Measurements from ENCODE around the gene C1orf50. TPM values are rescaled to one million over a fixed set of nuclear protein-coding genes. Genes with fewer than 3 reads are reported as not detected.
"Not testable (repeated sequence)": the region's sequence is repeated elsewhere in the genome, so short reads cannot be mapped to it uniquely, and the experiment has no call there.

Gene C1orf50
- total RNA-seq, 1 experiment from 2014 or later: 5.1 TPM

DNA sequence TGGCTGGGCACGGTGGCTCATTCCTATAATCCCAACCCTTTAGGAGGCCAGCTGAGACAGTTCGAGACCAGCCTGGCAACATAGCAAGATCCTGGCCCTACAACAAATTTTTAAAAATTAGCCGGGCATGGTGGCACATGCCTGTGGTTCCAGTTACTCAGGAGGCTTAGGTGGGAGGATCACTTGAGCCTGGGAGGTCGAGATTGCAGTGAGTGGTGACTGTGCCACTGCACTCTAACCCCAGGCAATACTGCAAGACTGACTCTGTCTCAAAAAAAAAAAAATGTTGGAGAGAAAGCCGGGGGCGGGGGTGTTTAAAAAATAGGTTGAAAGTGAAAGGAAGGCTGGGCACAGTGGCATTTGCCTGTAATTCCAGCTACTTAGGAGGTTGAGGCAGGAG is 43.5 kb upstream of the C1orf50 start (continued):
- no peak for TF ChIP-seq FOXK1 (CRISPR knock-in tag; IDR thresholded peaks at IDR 0.05)
- no peak for TF ChIP-seq SP1 (CRISPR knock-in tag; conservative IDR thresholded peaks at IDR 0.05)

DNA sequence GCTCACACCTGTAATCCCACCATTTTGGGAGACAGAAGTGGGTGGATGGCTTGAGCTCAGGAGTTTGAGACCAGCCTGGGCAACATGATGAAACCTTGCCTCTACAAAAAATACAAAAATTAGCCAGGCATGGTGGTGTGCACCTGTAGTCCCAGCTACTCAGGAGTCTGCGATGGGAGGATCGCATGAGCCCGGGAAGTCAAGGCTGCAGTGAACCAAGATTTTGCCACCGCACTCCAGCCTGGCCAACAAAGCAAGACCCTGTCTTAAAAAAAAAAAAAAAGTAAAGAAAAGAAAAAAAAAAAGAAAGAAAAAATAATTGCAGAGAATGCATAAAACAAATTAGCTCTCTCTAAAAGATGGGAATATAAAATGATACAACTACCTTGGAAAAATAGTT is 41.2 kb upstream of the C1orf50 start:
- H3K4me3 Mint-ChIP-seq; H3K27me3 Mint-ChIP-seq (ENCODE audit: low read depth); ATAC-seq; H3K9me3 Mint-ChIP-seq; DNase-seq (ENCODE audit: low spot score); H3K4me1 Mint-ChIP-seq; H3K36me3 Mint-ChIP-seq; CTCF ChIA-PET; H3K27ac Mint-ChIP-seq: not testable (repeated sequence)
- POLR2A ChIA-PET: interaction anchor here (1.0 kb wide), 1 partner anchor 14 kb away, joined by 9 read pairs; the partner anchor contains the start of gene CLDN19

DNA sequence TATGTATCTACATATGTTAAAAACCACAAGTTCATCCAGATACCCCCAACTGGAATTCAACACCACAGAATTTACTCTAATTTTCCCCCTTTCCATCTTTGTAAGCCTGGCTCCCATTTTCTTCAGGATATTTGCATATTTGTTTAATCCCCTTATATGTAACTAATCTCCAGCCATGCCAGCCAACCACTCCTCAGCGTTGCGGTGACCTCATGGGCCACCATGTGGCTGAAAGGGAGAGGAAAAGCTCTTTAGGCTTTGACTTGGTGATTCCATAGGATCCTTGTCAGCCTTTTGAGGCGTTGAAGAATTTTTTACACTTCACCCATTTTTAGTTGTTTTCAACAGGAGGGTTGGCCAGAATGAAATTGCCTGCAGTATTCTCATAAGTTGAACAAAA is 37.0 kb upstream of the C1orf50 start:
- H3K4me3 Mint-ChIP-seq: no peak overlapping the region
- no peaks in the 10 kb centered on the region for H3K9me3 Mint-ChIP-seq
- ChIA-PET POLR2A (interaction anchor here (0.7 kb wide), 1 partner anchor 36 kb away, joined by 3 read pairs; no protein-coding TSS in a partner anchor), CTCF (interaction anchor here (0.9 to 1.7 kb wide), 8 partner anchors 10 to 344 kb away, joined by 3 to 8 read pairs (median 3); partner anchors contain the start of gene CLDN19)
- peak; percentile 71 for ATAC-seq
- peaks cover 15% of the 10 kb centered on the region for H3K4me1 Mint-ChIP-seq
- no peaks in the 10 kb centered on the region for H3K27me3 Mint-ChIP-seq (ENCODE audit: low read depth)
- DNase-seq (ENCODE audit: low spot score): peak; percentile 39
- TF ChIP-seq, protein P1, sequence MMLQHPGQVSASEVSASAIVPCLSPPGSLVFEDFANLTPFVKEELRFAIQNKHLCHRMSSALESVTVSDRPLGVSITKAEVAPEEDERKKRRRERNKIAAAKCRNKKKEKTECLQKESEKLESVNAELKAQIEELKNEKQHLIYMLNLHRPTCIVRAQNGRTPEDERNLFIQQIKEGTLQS (CRISPR knock-in tag; conservative IDR thresholded peaks at IDR 0.05): no peak
- TF ChIP-seq IRF2 (CRISPR knock-in tag; IDR thresholded peaks at IDR 0.05; ENCODE audit: borderline replicate concordance, low read depth) (no peak), ETV6 (CRISPR knock-in tag; IDR thresholded peaks at IDR 0.05) (no peak)
- no peak overlapping the region for H3K27ac Mint-ChIP-seq
- no peaks in the 10 kb centered on the region for H3K36me3 Mint-ChIP-seq

DNA sequence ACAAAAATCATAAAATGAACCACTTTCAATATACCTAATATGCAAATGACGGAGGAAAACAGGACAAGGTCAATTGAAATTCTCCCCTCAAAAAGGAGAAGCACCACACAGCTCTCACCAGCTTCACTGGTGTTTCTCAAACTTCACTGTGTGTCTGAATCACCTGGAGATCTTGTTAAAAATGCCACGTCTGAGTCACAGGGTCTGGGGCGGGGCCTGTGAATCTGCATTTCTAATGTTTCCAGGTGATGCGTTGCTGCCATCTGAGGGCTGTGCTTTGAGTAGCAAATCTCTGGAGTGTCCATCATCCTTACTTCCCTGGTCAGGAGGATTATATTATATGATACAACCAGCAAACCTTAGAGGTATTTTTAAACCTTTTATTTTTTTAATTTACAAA is 36.1 kb upstream of the C1orf50 start:
- no peaks in the 10 kb centered on the region for H3K9me3 Mint-ChIP-seq
- ChIA-PET CTCF (interaction anchor here (0.6 to 1.7 kb wide), 8 partner anchors 9 to 276 kb away, joined by 3 to 8 read pairs (median 3); partner anchors contain the start of gene CLDN19), POLR2A (interaction anchor here (0.7 kb wide), 1 partner anchor 29 kb away, joined by 5 read pairs; no protein-coding TSS in a partner anchor)
- no peaks in the 10 kb centered on the region for H3K36me3 Mint-ChIP-seq
- peaks cover 15% of the 10 kb centered on the region for H3K4me1 Mint-ChIP-seq
- H3K27ac Mint-ChIP-seq: no peak overlapping the region
- ATAC-seq: no peak; the same call in 1 of the 2 replicates
- H3K27me3 Mint-ChIP-seq (ENCODE audit: low read depth): no peaks in the 10 kb centered on the region
- no peak for DNase-seq (ENCODE audit: low spot score)
- TF ChIP-seq ZNF138 (CRISPR knock-in tag; conservative IDR thresholded peaks at IDR 0.05) (no peak), MXD4 (CRISPR knock-in tag; IDR thresholded peaks at IDR 0.05; ENCODE audit: borderline replicate concordance) (no peak), RORB (CRISPR knock-in tag; IDR thresholded peaks at IDR 0.05) (no peak), SMAD3 (CRISPR knock-in tag; IDR thresholded peaks at IDR 0.05; ENCODE audit: borderline replicate concordance) (no peak), ATF1 (CRISPR knock-in tag; IDR thresholded peaks at IDR 0.05) (no peak), MYBL2 (CRISPR knock-in tag; IDR thresholded peaks at IDR 0.05) (no peak), HMGA2 (CRISPR knock-in tag; IDR thresholded peaks at IDR 0.05) (no peak), JUN (CRISPR knock-in tag; IDR thresholded peaks at IDR 0.05) (no peak), TEAD4 (CRISPR knock-in tag; IDR thresholded peaks at IDR 0.05) (no peak), KAT7 (CRISPR knock-in tag; IDR thresholded peaks at IDR 0.05; ENCODE audit: borderline replicate concordance) (no peak), TCF7 (CRISPR knock-in tag; IDR thresholded peaks at IDR 0.05; ENCODE audit: low read depth) (no peak), NFE2L1 (CRISPR knock-in tag; IDR thresholded peaks at IDR 0.05) (no peak)
- TF ChIP-seq, protein P2, sequence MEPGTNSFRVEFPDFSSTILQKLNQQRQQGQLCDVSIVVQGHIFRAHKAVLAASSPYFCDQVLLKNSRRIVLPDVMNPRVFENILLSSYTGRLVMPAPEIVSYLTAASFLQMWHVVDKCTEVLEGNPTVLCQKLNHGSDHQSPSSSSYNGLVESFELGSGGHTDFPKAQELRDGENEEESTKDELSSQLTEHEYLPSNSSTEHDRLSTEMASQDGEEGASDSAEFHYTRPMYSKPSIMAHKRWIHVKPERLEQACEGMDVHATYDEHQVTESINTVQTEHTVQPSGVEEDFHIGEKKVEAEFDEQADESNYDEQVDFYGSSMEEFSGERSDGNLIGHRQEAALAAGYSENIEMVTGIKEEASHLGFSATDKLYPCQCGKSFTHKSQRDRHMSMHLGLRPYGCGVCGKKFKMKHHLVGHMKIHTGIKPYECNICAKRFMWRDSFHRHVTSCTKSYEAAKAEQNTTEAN (CRISPR knock-in tag; IDR thresholded peaks at IDR 0.05): no peak
- TF ChIP-seq, protein P3, sequence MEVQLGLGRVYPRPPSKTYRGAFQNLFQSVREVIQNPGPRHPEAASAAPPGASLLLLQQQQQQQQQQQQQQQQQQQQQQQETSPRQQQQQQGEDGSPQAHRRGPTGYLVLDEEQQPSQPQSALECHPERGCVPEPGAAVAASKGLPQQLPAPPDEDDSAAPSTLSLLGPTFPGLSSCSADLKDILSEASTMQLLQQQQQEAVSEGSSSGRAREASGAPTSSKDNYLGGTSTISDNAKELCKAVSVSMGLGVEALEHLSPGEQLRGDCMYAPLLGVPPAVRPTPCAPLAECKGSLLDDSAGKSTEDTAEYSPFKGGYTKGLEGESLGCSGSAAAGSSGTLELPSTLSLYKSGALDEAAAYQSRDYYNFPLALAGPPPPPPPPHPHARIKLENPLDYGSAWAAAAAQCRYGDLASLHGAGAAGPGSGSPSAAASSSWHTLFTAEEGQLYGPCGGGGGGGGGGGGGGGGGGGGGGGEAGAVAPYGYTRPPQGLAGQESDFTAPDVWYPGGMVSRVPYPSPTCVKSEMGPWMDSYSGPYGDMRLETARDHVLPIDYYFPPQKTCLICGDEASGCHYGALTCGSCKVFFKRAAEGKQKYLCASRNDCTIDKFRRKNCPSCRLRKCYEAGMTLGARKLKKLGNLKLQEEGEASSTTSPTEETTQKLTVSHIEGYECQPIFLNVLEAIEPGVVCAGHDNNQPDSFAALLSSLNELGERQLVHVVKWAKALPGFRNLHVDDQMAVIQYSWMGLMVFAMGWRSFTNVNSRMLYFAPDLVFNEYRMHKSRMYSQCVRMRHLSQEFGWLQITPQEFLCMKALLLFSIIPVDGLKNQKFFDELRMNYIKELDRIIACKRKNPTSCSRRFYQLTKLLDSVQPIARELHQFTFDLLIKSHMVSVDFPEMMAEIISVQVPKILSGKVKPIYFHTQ (CRISPR knock-in tag; IDR thresholded peaks at IDR 0.05): no peak
- TF ChIP-seq, protein P4, sequence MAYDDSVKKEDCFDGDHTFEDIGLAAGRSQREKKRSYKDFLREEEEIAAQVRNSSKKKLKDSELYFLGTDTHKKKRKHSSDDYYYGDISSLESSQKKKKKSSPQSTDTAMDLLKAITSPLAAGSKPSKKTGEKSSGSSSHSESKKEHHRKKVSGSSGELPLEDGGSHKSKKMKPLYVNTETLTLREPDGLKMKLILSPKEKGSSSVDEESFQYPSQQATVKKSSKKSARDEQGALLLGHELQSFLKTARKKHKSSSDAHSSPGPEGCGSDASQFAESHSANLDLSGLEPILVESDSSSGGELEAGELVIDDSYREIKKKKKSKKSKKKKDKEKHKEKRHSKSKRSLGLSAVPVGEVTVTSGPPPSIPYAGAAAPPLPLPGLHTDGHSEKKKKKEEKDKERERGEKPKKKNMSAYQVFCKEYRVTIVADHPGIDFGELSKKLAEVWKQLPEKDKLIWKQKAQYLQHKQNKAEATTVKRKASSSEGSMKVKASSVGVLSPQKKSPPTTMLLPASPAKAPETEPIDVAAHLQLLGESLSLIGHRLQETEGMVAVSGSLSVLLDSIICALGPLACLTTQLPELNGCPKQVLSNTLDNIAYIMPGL (CRISPR knock-in tag; IDR thresholded peaks at IDR 0.05): no peak
- TF ChIP-seq, protein P5, sequence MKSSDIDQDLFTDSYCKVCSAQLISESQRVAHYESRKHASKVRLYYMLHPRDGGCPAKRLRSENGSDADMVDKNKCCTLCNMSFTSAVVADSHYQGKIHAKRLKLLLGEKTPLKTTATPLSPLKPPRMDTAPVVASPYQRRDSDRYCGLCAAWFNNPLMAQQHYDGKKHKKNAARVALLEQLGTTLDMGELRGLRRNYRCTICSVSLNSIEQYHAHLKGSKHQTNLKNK (CRISPR knock-in tag; IDR thresholded peaks at IDR 0.05): no peak
- H3K4me3 Mint-ChIP-seq: no peak overlapping the region
